ENCODE measurements around the gene FABP1.

Gene FABP1

DNA sequence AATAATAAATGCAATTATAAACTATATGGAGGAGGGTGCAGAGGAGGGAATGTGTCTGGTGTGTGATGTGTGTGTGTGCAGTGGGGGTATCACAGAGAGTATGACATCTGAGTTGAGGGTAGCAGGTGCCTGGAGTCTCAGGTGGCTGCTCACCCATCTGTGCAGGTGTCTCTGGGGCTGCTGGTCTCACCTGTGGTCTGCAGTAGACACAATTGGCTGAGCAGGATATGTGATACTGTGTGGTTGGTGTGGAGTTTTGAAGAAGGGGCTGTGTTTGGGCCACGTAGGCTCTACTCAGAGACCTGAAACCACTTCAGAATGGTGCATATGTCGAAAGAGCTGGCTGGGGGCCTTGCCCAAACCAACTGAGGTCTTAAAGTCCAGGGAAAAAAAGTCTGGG, 17.0 kb downstream of the FABP1 start:
- no peak for DNase-seq

DNA sequence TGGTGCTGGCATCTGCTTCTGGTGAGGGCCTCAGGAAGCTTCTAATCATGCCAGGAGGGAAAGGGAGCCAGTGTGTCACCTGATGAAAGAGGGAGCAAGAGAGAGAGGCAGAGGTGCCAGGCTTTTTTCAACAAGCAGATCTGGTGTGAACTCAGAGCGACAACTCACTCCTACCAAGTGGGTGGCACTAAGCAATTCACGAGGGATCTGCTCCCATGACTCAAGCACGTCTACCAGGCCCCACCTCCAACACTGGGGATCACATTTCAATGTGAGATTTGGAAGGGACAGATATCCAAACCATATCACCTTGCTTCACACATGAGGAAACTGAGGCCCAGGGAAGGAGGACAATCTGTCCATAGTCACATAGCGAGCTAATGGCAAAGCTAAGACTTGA, 19.1 kb downstream of the FABP1 start:
- DNase-seq, result no peak

DNA sequence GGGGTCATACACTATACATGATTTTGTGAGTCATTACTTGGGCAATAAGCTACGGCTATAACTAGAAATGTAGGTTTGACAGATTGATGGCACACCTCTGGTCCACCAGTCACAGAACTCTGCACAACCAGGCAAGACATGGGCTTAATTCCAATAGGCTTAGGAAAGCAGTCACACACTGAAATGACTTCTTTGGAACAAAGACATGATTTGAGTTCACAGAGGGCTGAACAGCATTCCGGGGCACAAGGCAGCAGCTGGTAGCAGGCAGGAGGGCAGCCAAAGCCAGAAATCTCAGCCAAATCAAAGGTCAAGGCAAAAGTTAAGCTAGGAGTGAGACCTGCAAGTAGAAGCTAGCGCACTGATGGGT, 27.4 kb downstream of the FABP1 start:
- no peak for DNase-seq

DNA sequence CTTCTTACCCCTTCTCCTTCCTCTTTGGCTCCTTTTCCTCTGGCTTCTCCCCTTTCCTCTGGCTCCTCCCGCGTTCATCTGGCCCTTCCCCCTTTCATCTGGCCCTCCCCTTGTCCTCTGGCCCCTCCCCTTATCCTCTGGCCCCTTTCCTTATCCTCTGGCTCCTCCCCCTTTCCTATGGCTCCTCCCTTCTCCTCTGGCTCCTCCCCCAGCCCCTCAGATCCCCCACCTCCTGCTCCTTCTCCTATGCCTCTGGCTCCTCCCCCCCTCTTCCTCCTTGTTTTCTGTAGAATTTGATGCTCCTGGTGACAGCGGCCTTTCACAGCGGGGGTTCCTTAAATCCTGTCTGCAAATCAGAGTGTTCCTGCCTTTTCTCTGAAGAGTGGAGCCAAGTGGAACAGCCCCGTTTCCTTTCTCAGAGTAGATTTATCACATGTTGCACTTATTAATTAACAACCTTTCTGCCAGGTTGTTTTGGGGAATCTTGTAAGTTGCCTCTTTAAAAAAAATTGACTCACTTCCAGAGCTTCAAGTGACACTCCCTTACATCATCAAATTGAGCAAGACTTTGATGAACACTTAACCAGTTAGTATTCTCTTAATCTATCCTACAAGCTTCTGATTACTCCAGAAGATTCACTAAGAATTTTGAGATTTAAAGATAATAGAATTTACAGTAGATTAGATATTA, 27.9 kb downstream of the FABP1 start:
- no peak for DNase-seq

DNA sequence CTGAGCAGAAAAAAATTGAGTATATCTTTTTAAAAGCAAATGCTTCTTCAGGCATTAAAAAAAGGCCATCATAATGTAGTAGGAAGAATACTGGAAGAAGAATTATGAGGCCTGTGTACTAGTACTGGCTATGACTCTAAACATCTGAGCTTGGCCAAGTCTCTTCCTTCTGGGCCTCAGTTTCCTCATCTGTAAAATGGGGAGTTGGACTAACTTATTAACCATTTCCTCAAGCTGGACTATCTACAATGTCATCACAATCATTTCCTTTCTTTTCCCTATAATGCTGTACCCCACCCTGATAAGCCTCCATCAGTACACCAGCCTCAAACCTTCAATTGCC, 29.3 kb downstream of the FABP1 start:
- no peak for DNase-seq

DNA sequence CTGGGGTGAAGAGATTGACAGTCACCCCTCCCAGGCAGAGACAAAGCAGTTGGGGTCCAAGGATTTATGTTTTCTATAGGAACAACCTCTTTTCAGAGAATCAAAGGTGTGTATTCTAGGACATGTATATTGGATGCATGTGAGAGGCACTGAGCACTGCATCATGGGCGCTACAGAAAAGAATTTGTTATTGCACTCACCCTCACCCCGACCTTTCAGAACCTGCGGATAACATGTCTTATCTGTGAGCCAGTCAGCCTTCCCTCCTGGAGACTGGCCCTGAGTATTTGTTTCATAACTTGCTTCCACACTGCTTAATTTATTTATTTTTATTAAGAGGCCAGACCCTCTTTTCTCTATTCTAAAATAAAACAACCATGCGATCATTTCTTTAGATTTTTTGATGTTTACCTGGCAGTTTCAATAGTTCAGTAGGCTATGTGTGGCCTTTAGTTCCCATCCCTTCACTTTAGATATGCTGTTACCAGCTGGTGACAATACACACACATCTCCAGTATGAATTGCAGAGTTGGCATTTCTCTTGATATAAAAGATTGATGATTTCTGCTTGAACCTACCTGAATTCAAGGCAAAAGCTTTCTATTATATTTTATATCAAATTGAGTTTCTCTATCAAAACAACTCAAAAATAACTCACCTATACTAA, 29.8 kb downstream of the FABP1 start:
- no peak for DNase-seq

DNA sequence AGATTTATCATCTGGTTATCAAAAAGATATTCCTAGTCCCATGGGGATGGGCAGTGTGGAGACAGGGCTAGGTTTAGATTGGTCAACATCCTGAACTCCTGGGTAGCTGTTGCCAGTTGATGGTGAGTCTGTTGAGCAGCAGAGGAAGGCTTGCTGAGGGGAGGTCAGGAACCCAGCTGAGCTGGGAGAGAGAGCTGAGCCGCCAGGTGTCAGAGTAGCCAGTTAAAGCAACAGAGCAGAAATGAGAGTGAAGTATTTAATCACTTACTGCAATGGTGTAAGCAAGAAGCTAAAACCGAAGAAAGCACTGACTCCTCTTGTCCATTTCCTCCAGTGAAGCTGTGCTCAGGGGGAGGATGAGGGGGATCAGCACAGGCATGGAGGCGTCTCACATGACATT, 30.7 kb downstream of the FABP1 start:
- no peak for DNase-seq

DNA sequence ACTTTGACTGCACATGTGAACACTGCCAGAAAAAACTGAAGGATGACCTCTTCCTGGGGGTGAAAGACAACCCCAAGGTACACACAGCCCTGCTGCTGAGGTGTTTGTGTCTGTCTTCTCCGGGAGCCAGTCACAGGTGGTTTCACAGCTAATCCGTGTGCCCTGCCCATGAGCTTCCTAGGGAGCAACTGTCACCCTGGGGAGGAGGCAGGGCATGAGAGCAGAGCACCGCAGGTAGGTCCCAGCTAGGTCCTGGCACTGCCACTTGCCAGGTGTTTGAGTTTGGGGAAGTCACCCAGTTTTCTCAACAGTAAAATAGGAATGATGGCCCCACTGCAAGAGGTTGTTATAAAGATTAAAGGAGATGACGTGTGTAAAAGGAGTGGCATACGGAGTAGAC, 31.2 kb downstream of the FABP1 start:
- DNase-seq, result no peak

DNA sequence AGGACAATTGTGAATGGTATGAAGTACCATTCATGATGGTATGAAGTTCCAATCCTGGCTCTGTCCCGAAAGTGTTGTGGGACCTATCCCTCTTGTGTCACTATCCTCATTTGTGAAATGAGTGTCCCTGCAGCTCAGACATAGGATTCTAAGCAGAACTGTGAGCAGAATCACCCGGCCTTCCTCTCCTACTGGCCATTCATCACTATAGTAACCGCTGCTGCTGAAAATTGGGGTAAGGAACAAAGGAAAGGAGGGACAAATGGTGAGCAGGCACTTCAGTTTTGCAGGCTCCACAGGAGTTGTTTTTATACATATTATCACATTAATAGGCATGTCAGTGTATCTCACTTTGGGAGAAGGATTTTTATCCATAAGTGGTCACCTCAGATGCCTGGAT, 32.8 kb downstream of the FABP1 start:
- DNase-seq, result no peak

DNA sequence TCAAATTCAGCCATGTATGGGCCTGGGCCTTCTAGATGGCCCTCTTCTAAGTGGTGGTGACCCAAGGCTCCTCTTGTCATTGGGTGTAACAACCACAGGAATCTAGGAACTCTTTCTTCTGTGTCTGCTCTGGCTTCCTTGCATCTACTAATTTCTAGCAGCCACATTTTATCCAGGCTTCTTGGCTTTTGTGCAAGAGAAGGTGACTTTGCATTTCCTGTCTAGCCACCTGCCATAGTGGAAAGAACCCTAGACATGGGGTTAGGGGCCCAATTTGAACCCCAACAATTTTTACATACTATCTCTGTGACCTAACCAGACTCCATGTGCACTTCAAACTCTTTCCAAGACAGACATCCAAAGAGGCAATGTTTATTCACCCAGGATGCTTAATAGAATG, 35.1 kb downstream of the FABP1 start:
- DNase-seq, result no peak

DNA sequence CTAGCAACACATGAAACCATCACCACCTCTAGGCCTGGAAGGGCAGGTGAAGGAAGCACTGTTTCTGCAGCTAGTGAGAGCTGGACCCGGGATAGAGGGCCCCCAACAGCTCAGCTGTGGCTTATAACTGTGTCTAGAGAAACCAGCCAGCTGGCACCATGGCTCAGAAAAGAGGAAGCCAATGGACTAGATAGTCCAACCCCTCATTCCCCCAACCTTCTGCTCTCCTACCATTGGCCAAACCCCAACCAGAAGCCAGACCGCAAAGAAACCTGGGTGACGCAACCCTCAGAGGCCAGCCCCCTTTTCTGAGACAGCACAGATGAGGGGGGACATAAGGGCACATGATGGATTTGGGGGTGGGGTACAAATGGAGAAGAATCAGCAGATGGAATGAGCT, 35.9 kb downstream of the FABP1 start:
- no peak for DNase-seq

DNA sequence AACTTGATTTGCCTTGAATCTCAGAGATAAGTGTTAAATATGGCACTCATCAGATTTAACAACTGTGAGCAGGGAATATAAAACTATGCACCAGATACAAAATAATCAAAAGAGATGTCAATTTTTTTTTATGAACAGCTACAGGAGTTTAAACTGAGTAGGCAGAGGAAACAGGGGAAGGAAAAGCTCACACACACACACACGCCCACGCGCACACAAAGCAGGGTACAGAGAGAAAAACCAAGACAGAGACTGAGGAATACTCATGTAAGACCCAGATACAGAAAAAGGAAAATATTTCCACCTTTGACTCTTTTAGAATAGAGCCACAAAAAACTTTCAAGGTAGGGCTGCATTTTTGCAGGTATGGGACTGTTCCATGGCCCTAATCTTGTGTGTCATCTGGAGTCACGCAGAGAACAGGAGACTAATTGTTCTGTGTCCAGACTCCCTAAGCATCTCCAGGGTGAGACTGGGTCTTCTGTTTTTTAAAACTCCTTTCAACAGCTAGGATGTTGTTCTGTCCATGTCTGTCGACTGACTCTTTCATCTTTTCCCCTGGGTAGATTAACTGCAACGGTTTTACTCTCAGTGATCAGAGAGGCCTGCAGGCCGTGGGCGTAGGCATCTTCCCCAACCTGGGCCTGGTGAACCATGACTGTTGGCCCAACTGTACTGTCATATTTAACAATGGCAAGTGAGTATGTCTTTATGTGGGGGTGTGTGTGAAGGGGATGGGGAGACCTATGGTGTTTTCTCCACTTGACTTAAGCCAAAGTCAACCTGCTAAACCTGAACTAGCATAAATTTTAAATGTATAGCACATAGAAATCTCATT, 37.2 kb downstream of the FABP1 start:
- DNase-seq, result no peak

DNA sequence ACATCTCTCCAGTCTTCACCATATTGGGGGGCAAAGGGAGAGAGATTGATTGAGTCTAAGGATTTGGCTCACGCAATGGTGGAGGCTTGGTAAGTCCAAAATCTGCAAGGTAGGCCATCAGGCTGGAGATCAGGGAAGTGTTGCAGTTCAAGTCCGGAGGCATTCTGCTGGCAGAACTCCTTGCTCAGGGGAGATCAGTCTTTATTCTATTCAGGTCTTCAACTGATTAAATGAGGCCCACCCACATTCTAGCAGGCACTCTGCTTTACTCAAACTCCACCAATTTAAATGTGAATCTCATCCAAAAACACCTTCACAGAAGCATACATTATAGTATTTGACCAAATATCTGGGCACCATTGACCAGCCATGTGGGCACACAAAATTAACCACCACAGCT, 38.9 kb downstream of the FABP1 start:
- no peak for DNase-seq

DNA sequence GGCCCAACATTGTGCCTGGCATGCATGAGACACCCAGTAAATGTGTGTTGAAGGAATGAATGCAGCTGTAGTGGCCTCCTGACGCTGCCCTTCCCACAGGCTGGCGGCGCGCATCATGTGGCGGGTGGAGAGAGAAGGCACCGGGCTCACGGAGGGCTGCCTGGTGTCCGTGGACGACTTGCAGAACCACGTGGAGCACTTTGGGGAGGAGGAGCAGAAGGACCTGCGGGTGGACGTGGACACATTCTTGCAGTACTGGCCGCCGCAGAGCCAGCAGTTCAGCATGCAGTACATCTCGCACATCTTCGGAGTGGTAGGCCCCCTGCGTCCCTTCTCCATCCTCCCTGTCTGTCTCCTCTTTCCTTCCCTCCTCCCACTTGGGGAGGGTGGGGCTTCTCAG, 40.1 kb downstream of the FABP1 start:
- DNase-seq, result no peak

DNA sequence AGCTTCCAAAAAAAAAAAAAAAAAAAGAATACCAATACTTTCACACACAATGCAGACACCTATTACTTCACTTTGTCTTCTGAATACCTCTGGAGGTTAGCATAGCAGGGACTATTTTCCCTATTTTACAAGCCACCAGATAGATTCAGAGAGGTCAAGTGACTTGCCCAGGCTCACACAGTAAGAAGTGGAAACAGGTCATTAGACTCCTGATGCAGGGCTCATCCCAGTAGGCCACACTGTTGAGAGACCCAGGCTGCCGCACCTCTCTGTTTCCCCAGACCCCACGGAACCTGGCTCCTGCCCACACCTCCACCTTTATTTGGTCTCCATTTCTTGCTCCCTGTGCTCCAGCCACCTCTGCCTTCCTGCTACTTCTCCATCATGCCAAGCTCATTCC, 40.8 kb downstream of the FABP1 start:
- no peak for DNase-seq

DNA sequence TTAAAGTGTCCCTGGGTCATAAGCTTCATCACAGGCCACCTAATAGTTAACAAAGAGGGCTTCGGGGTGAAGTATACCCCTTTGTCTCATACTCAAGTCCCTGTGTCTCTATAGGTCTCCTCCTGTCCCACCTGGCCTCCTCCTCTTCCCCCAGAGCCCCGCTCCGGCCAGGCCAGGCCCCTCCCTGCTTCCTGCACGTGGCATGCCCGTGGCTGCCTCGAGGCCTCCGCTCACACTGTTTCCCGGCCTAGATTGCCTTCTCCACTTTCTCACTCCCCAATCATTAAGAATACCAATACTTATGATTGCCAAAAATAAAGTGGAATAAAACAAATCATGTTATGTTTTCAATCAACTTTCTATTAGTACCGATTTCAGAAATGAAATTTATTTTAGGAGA, 41.5 kb downstream of the FABP1 start:
- no peak for DNase-seq

DNA sequence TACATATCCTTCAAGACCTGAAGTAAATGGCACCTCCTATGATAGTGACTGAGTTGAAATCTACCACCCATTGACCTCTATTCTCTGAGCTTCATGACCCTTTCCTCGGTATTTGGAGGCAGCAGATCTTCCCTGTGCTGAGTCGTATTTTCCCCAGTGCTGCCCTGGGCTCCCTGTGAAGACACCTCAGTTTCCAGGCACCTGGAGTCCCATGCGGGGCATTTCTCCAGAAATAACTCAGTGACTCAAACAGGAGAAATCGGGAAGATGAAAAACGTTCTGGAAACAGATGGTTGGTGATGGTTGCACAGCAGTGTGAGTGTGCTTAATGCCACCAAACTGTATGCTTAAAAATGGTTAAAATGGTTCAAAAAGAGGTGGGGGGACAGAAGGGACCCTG, 42.3 kb downstream of the FABP1 start:
- DNase-seq, result no peak

DNA sequence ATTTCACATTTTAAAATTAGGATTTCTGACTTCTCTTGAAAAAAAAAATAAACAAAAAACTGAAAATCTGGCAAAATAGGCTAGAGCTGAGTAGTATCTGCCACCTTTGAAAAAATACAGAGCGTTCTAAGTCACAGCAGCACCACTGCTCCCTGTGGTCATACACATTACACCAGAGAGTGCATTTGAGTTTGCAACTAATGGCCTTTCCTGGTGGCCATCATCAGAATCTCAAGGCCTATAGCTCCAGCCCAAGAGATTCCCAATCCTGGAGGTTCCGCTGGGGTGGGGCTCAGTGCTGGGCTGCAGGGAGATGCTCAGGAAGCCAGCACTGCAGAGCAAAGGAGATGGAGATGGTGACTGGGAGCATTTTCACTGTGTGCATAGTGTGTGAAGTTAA, 42.8 kb downstream of the FABP1 start:
- no peak for DNase-seq

DNA sequence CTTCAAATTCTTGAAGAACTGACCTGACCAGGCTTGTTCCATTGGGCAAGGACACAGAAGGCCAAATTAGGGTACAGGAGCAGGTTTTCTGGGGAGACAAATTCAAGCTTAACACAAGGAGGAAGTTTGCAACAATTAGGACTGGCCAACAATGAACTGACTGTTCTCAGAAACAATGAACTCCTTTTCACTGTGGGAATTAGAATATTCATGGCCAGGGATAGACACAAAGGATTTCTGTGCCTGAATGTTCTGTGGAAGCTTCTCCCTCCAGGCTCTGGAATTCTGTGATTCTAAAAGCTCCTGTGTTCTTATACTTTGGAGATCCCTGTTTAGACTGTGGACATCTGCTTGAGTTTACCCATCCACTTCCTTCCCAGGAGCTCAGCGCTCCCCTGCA, 45.1 kb downstream of the FABP1 start:
- DNase-seq, result no peak

DNA sequence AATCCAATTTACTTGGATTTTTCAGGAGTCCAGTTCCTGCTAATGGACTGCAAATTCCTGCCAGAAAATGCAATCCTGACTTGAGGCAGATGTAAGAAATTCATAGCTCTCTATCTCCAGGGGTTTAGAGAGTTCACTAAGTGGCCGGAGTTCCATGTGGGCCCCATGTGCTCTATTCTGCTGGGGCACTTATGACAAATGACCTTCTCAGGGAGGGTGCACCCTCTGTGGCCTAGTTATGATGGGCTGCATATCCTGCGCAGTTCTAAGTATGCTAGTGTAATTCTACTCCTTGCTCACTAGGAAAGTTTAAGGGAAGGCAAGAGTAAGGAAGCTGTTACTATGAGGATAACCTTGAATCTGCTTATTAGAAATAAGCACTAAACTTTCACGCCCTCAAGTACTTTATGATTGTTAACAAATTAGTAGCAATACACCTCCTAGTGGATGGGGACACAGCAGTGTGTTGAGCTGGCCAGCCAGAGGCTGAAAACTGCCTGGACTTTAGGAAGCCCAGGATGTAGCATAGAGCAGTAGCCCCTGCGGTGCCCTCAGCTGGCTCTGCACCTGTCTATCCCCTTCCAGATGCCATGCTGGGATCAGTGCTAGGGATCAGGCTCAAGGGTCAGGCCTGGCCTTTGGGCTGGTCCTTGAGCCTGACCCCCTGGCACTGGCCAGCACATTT, 45.8 kb downstream of the FABP1 start:
- no peak for DNase-seq

DNA sequence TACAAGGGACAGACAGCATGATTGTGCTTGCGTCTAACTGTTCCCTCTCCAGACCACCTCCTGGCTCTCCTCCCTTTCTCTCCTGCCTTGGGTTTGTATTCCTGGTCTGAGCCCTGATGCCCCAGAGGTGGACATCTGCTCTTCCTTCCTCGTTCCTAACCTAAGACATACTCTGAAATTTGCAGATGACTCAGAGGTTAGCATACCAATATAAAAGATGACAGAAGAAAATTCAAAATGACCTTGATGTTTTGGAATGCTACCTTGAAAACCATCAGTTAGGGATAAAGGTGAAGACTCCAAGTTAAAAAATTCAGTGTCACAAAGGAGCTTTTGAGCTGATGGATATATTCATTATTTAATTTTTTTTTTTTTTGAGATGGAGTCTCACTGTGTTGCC, 47.3 kb downstream of the FABP1 start:
- no peak for DNase-seq

DNA sequence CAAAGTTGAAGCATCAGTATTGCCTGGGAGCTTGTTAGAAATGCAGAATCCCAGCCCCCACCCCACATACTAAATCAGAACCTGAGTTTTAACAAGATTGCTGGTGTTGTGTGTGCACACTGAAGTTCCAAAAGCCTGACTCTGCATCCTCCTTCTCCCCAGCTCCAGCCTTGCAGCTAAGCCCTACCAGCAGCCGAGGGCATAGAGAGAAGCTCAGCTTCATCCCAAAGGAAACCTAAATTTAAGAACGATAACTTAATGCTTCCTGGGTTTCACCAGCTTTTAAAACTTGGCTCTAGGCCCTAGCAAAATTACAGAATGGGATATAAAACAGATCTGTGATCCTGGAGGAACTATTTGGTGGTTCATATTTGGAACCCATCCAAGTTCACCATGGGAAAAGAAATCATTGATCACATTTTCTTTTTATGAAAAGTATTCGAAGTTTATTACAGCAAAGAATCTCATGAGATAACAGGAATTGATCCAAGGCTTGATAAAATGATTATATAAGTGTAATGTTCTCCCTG, 49.2 kb downstream of the FABP1 start:
- no peak for DNase-seq

DNA sequence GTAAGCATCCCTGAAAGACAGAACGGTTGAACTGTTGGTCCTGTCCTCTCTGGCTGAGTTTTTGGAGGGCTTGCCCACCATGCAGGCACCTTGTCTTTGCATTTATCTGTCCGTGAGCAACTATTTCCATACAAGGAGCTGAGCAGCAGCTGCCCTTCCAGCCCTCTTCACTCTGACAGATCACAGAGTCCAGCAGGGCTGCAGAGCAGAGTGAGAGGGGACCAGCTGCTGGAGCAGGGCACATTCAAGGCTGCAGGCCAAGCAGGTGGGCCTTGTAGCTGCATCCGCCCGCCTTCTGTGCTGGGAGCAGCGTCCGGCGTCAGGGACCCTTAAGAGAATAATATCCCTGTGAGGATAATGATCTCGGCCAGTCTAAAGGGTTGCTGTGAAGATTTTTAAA, 50.8 kb downstream of the FABP1 start:
- DNase-seq, result no peak

DNA sequence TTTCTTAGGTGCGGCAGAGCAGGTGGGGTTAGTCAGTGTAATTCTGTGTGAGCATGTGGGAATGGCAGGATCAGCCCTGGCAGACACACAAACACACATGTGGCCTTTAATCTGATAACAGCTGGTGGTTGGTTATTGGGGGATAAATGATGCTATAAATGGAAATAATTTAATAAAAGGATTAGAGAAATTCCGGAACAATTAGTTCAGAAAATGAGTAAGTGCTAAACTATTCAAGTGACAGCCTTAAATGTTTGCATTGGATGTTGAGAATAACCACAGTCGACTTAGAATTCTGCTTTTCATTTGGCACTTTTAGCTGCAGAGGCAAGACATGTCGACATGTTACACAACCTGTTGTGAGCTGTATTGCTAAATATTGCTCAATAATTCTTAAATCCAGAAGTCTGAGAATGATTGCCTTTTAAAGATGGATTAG, 53.0 kb downstream of the FABP1 start:
- no peak for DNase-seq
